Smooth muscle cell (in vitro differentiated cells): ENCODE results near the gene TGFBR3. TPM values are rescaled to one million over a fixed set of nuclear protein-coding genes. Genes with fewer than 3 reads are reported as not detected.

Source experiments
- DNase-seq: peaks from one replicate; lab custom pipeline; 2025; ENCODE audit not compliant: unreplicated experiment; lab: John Stamatoyannopoulos, UW
- H2AFZ ChIP-seq: fragments of 200-600 bp; sonication (generic); 2 replicates; pipeline ENCODE4 v1.6.0; 2016; ENCODE audit warnings: antibody characterized with exemption, low read depth, mild to moderate bottlenecking
- H3F3A ChIP-seq: fragments of 200-600 bp; sonication (generic); 2 replicates; pipeline ENCODE4 v1.6.0; 2017; ENCODE audit warnings: antibody characterized with exemption, low read depth
- H3K27ac ChIP-seq: fragments of 200-600 bp; sonication (generic); 2 replicates; pipeline ENCODE4 v1.5.1; 2016; ENCODE audit warnings: low read depth, mild to moderate bottlenecking
- H3K27me3 ChIP-seq: fragments of 200-600 bp; sonication (generic); 2 replicates; pipeline ENCODE4 v1.6.1; 2016; ENCODE audit warnings: low read depth, mild to moderate bottlenecking
- H3K36me3 ChIP-seq: fragments of 200-600 bp; sonication (generic); 2 replicates; pipeline ENCODE4 v1.5.1; 2016; ENCODE audit warnings: low read depth
- H3K4me1 ChIP-seq: fragments of 200-600 bp; sonication (generic); 2 replicates; pipeline ENCODE4 v1.5.1; 2016; ENCODE audit warnings: low read depth
- H3K4me2 ChIP-seq: fragments of 200-600 bp; sonication (generic); 2 replicates; pipeline ENCODE4 v1.6.0; 2016; ENCODE audit warnings: mild to moderate bottlenecking
- H3K4me3 ChIP-seq: fragments of 200-600 bp; sonication (generic); 2 replicates; pipeline ENCODE4 v1.5.1; 2016; ENCODE audit warnings: mild to moderate bottlenecking
- H3K79me2 ChIP-seq: fragments of 200-600 bp; sonication (generic); 2 replicates; pipeline ENCODE4 v1.6.0; 2016; ENCODE audit warnings: low read depth, mild to moderate bottlenecking
- H3K9ac ChIP-seq: fragments of 200-600 bp; sonication (generic); 2 replicates; pipeline ENCODE4 v1.6.0; 2016; ENCODE audit warnings: low read depth
- H3K9me3 ChIP-seq: fragments of 200-600 bp; sonication (generic); replicated peaks from 2 replicates; pipeline ENCODE4 v1.5.1; 2016; ENCODE audit warnings: low read depth
- H4K20me1 ChIP-seq: fragments of 200-600 bp; sonication (generic); 2 replicates; pipeline ENCODE4 v1.6.0; 2016; ENCODE audit warnings: low read depth
- WGBS: methylation state at CpG from one replicate; pipeline ENCODE4 v1.1.7; 2016; ENCODE audit warnings: low lambda C conversion rate; 5-methylcytosine and 5-hydroxymethylcytosine counted together
- polyA plus RNA-seq: library from polyadenylated mRNA; unstranded; fragments of >200 nt; fragmentation: Nextera tagmentation; extraction: Ambion mirVana; gene quantifications from 2 replicates; pipeline ENCODE4 v1.2.1, GENCODE V29; 2016
- total RNA-seq: library from RNA; depleted of rRNA; stranded (reverse); fragments of >200 nt; gene quantifications from 2 replicates; pipeline ENCODE4 v1.2.3, GENCODE V29; 2014
- TF ChIP-seq, protein P1 (sequence below): fragments of 200-600 bp; sonication (generic); IDR thresholded peaks from 2 replicates; pipeline ENCODE4 v1.5.1; 2017; ENCODE audit warnings: borderline replicate concordance, mild to moderate bottlenecking, antibody characterized with exemption; ENCODE audit not compliant: insufficient read depth, poor library complexity, severe bottlenecking

TGFBR3 gene
- total and polyA plus RNA-seq, 2 experiments from 2014 or later = 68.3 to 112 TPM

DNA sequence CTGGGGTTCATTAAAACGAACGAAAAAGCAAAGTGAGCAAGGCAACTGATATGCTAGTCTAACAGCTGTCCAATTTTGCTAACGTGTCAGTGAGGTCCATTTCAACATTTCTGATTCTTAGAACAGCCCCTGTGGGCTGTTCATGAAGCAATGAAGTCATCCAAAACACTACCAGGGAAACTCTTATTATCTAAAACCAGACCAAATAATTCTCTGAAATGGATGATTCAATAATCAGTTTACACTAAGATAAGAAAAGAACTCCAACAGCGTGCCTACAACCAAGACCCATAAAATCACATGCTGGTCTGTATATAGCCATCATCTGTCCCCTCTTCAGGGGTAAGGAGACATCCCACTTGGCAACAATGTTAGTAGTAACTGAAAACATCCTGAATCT is 122.7 kb downstream of the TGFBR3 start:
- peak overlapping the region; percentile 77 for H3K27ac ChIP-seq

DNA sequence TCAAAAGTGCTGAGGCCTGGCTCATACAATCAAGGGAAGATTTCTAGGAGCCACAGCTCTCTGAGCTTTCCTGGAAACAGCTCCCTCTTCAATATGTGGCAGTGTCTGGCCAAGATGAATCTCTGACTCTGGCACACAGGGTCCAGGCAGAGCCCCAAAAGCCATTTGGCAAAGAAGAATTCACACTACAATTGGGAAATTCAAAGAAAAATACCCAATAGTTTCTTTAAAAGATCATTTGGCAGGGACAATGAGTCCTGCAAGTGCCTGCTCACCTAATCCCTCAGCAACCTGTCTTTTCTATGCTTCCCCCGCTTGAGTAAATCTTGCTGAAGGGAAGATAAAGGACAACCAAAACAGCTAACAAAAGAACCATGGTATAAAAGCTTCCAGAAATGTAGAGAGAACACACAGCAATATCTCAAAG is 124.6 kb downstream of the TGFBR3 start:
- TF ChIP-seq, protein P1, sequence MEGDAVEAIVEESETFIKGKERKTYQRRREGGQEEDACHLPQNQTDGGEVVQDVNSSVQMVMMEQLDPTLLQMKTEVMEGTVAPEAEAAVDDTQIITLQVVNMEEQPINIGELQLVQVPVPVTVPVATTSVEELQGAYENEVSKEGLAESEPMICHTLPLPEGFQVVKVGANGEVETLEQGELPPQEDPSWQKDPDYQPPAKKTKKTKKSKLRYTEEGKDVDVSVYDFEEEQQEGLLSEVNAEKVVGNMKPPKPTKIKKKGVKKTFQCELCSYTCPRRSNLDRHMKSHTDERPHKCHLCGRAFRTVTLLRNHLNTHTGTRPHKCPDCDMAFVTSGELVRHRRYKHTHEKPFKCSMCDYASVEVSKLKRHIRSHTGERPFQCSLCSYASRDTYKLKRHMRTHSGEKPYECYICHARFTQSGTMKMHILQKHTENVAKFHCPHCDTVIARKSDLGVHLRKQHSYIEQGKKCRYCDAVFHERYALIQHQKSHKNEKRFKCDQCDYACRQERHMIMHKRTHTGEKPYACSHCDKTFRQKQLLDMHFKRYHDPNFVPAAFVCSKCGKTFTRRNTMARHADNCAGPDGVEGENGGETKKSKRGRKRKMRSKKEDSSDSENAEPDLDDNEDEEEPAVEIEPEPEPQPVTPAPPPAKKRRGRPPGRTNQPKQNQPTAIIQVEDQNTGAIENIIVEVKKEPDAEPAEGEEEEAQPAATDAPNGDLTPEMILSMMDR = no peak
- DNase-seq = no peak
- Histone ChIP-seq H3K79me2 (peaks cover 35% of the 10 kb centered on the region), H3K27ac (no peak overlapping the region), H3F3A (peaks cover 15% of the 10 kb centered on the region), H3K36me3 (no peaks in the 10 kb centered on the region), H3K27me3 (no peaks in the 10 kb centered on the region), H4K20me1 (no peaks in the 10 kb centered on the region), H3K4me1 (peaks cover 53% of the 10 kb centered on the region), H3K9me3 (no peaks in the 10 kb centered on the region), H3K4me3 (no peak overlapping the region), H3K9ac (no peak overlapping the region), H3K4me2 (no peak overlapping the region), H2AFZ (no peak overlapping the region)
- WGBS = 88% methylated on average over 1 of the region's 1 CpG

More for the DNA sequence above, 122.7 kb downstream of the TGFBR3 start:
- Histone ChIP-seq H3K9me3 (no peaks in the 10 kb centered on the region), H3K27me3 (no peaks in the 10 kb centered on the region), H2AFZ (no peak overlapping the region), H3K4me2 (peak overlapping the region; percentile 49), H3K36me3 (no peaks in the 10 kb centered on the region), H3F3A (peaks cover 9% of the 10 kb centered on the region), H4K20me1 (no peaks in the 10 kb centered on the region), H3K4me1 (peaks cover 48% of the 10 kb centered on the region), H3K4me3 (no peak overlapping the region), H3K79me2 (peaks cover 41% of the 10 kb centered on the region), H3K9ac (peak overlapping the region; percentile 14)
- TF ChIP-seq, protein P1 = no peak
- WGBS = 24% methylated on average over 4 of the region's 4 CpGs
- DNase-seq = no peak

DNA sequence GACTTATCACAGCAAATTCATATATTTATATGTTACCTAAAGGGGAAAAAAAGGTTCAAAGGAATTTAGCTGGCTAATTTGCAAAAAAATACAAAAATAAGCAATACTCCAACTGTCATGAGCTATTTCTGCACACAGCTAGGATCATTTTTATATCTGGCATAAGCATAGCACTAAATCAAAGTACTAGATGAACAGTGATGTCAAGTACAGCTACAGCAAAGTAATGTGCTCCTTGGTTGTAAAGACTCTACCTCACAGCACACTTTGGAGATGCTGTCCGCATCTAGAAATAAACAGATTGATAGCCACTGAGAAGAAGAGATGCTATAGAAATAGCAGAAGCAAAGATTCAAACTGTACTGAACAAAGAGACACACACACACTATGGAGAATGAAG is 125.4 kb downstream of the TGFBR3 start:
- DNase-seq = no peak
- H3K36me3 ChIP-seq = no peaks in the 10 kb centered on the region
- peaks cover 14% of the 10 kb centered on the region for H3F3A ChIP-seq
- H3K9me3 ChIP-seq = no peaks in the 10 kb centered on the region
- no peak overlapping the region for H3K9ac ChIP-seq
- H3K4me2 ChIP-seq = no peak overlapping the region
- peaks cover 51% of the 10 kb centered on the region for H3K4me1 ChIP-seq
- TF ChIP-seq, protein P1 = no peak
- H3K4me3 ChIP-seq = no peak overlapping the region
- H2AFZ ChIP-seq = no peak overlapping the region
- peaks cover 35% of the 10 kb centered on the region for H3K79me2 ChIP-seq
- 95% methylated on average over 1 of the region's 1 CpG for WGBS
- H3K27ac ChIP-seq = no peak overlapping the region
- no peaks in the 10 kb centered on the region for H4K20me1 ChIP-seq
- H3K27me3 ChIP-seq = no peaks in the 10 kb centered on the region

DNA sequence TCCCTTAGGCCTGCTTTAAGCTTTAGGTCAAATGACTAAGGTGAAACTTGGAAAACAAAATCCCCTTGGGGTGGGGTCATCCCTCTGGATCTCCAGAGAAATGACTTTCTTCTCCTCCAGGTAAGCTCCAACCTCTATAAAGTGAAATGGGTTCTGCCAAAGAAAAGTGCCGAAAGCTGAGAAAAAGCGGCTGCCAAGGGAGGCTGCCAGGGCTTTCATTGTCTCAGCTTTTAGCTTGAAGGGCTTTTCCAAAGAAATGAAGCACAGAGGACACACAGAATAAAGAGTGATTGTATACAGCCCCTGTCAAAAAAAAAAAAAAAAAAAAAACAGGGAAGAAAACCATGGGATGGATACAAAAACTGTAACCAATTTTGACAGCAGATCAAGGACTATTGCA is 126.9 kb downstream of the TGFBR3 start:
- 100% methylated on average over 2 of the region's 2 CpGs for WGBS
- Histone ChIP-seq H3F3A (peaks cover 9% of the 10 kb centered on the region), H2AFZ (no peak overlapping the region), H3K9ac (no peak overlapping the region), H4K20me1 (no peaks in the 10 kb centered on the region), H3K9me3 (no peaks in the 10 kb centered on the region), H3K27me3 (no peaks in the 10 kb centered on the region), H3K36me3 (no peaks in the 10 kb centered on the region), H3K4me1 (peaks cover 38% of the 10 kb centered on the region), H3K4me3 (no peak overlapping the region), H3K79me2 (peaks cover 35% of the 10 kb centered on the region), H3K27ac (peak overlapping the region; percentile 25), H3K4me2 (no peak overlapping the region)
- TF ChIP-seq, protein P1 = no peak
- no peak for DNase-seq
